ENCODE measurements around the gene ZSCAN30. TPM values are rescaled to one million over a fixed set of nuclear protein-coding genes. Genes with fewer than 3 reads are reported as not detected.

The ZSCAN30 gene
- total and polyA plus RNA-seq, 8 donors: 15.0 to 68.7 (median 58.4) TPM

DNA sequence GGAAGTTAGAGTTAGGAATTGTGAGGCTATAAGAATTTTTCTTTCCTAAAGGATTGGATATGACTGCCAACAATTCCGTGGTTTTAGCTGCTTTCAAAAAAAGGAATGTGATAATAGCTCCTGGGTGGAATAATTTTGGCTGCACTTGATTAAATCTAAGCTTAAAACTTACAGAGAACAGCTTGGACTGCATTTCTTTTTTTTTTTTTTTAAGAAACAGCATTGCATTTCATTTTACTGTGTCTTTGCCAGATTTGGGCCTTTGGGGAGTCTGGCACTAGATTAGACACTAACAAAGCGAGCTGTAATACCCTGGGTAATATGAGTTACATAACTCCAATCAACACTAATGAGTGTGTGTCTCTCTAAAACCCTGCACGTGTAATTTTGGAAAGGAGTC is 87.0 kb downstream of the ZSCAN30 start:
- H3K27ac ChIP-seq: no peak overlapping the region
- no peaks in the 10 kb centered on the region for H3K27me3 ChIP-seq
- no peaks in the 10 kb centered on the region for H3K36me3 ChIP-seq
- ATAC-seq (no peak), DNase-seq (peak in 2 of 4 donors; percentile 50 to 53)
- intact Hi-C loops (cut with DNase I): no loop called here
- TF ChIP-seq, protein P1, sequence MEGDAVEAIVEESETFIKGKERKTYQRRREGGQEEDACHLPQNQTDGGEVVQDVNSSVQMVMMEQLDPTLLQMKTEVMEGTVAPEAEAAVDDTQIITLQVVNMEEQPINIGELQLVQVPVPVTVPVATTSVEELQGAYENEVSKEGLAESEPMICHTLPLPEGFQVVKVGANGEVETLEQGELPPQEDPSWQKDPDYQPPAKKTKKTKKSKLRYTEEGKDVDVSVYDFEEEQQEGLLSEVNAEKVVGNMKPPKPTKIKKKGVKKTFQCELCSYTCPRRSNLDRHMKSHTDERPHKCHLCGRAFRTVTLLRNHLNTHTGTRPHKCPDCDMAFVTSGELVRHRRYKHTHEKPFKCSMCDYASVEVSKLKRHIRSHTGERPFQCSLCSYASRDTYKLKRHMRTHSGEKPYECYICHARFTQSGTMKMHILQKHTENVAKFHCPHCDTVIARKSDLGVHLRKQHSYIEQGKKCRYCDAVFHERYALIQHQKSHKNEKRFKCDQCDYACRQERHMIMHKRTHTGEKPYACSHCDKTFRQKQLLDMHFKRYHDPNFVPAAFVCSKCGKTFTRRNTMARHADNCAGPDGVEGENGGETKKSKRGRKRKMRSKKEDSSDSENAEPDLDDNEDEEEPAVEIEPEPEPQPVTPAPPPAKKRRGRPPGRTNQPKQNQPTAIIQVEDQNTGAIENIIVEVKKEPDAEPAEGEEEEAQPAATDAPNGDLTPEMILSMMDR (IDR thresholded peaks at IDR 0.05): no peak
- no peaks in the 10 kb centered on the region for H3K4me1 ChIP-seq
- peaks cover 0 to 12% of the 10 kb centered on the region in 2 donors for H3K9me3 ChIP-seq
- no peak overlapping the region for H3K4me3 ChIP-seq

DNA sequence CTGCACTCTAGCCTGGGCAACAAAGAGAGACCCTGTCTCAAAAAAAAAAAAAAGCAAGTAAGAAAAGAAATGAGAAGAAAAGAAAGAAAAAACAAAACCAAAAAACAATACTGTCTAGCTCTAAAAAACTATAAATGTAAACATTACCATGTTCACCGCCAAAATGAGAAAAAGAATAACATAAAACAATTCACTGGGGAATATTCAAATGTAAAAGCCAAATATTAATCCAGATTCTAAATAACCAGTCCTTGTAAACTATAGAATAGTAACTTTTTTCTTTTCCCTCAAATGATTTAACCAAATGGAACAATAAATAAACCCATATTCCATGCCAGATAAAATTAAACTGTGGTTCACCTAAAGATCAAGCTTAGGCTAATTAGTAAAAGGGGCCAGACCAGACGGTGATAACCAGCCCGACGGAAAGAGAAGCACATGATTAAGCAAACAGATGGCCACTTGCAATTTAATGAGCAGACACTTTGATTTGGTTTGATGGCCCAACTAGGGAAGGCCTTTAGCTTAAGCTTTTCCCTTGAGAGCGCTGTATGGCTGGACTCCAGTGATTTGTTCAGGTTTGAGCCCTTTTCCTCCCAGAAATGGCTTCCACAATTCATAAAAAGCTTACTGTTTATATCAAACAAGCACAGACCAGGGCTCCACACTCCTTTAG is 88.6 kb downstream of the ZSCAN30 start:
- intact Hi-C loops (cut with DNase I): no loop called here
- peaks cover 0 to 12% of the 10 kb centered on the region in 2 donors for H3K9me3 ChIP-seq
- ATAC-seq (no peak), DNase-seq (no peak)
- no peak overlapping the region for H3K4me3 ChIP-seq
- no peaks in the 10 kb centered on the region for H3K4me1 ChIP-seq
- H3K36me3 ChIP-seq: no peaks in the 10 kb centered on the region
- H3K27ac ChIP-seq: no peak overlapping the region
- TF ChIP-seq, protein P1 (IDR thresholded peaks at IDR 0.05): no peak
- no peaks in the 10 kb centered on the region for H3K27me3 ChIP-seq

Other genes with a start within 250 kb of the ZSCAN30 start
- gene MAPRE2, start 248.8 kb downstream of the ZSCAN30 start, total RNA-seq: 10 to 100 TPM; 37.4 to 37.5 TPM
- gene MAPRE2, start 248.8 kb downstream of the ZSCAN30 start, polyA plus RNA-seq (ENCODE audit: insufficient read length in 6 of 6): 10 to 100 TPM; 48.6 to 56.3 (median 51.2) TPM
- 10 to 100 TPM; 22.9 to 26.0 TPM for gene ZNF397, start 49.2 kb downstream of the ZSCAN30 start, total RNA-seq
- 10 to 100 TPM; 74.7 to 93.9 (median 84.2) TPM for gene ZNF397, start 49.2 kb downstream of the ZSCAN30 start, polyA plus RNA-seq (ENCODE audit: insufficient read length in 6 of 6)
- gene ZNF24, start 54.2 kb upstream of the ZSCAN30 start, total RNA-seq: 10 to 100 TPM; 48.9 to 56.2 TPM
- gene ZNF24, start 54.2 kb upstream of the ZSCAN30 start, polyA plus RNA-seq (ENCODE audit: insufficient read length in 6 of 6): 10 to 100 TPM; 63.7 to 68.9 (median 67.5) TPM
- 1 to 10 TPM; 3.2 to 3.5 TPM for gene ZNF396, start 87.1 kb upstream of the ZSCAN30 start, total RNA-seq
- gene ZNF396, start 87.1 kb upstream of the ZSCAN30 start, polyA plus RNA-seq (ENCODE audit: insufficient read length in 6 of 6): 1 to 10 TPM; 2.4 to 3.9 (median 3.2) TPM
- gene INO80C, start 207.7 kb upstream of the ZSCAN30 start, total RNA-seq: 10 to 100 TPM; 27.0 to 28.0 TPM
- 10 to 100 TPM; 32.9 to 41.6 (median 36.8) TPM for gene INO80C, start 207.7 kb upstream of the ZSCAN30 start, polyA plus RNA-seq (ENCODE audit: insufficient read length in 6 of 6)

All from left lung (tissue), 10 donors.